Neural progenitor cell (in vitro differentiated cells): ENCODE data around the gene PRKCA. TPM values are rescaled to one million over a fixed set of nuclear protein-coding genes. Genes with fewer than 3 reads are reported as not detected.

Experiments
- DNase-seq: peaks from one replicate; pipeline ENCODE4 v3.0.0-alpha.2; 2016; ENCODE audit warnings: low spot score
- H2AFZ ChIP-seq: fragments of 200-600 bp; sonication (generic); replicated peaks from 2 replicates; pipeline ENCODE4 v1.6.1; 2016; ENCODE audit warnings: antibody characterized with exemption
- H3F3A ChIP-seq: fragments of 200-600 bp; sonication (generic); 2 replicates; pipeline ENCODE4 v1.6.1; 2016; ENCODE audit warnings: antibody characterized with exemption, low read depth
- H3K27ac ChIP-seq: fragments of 200-600 bp; sonication (generic); 2 replicates; pipeline ENCODE4 v1.5.1; 2016; ENCODE audit warnings: mild to moderate bottlenecking
- H3K27me3 ChIP-seq: fragments of 200-600 bp; sonication (generic); 2 replicates; pipeline ENCODE4 v1.6.1; 2016; ENCODE audit warnings: mild to moderate bottlenecking, moderate library complexity
- H3K36me3 ChIP-seq: fragments of 200-600 bp; sonication (generic); 2 replicates; pipeline ENCODE4 v1.5.1; 2016
- H3K4me1 ChIP-seq: fragments of 200-600 bp; sonication (generic); 2 replicates; pipeline ENCODE4 v1.6.1; 2016; ENCODE audit warnings: mixed run types
- H3K4me2 ChIP-seq: fragments of 200-600 bp; sonication (generic); 2 replicates; pipeline ENCODE4 v1.6.1; 2016
- H3K4me3 ChIP-seq: fragments of 200-600 bp; sonication (generic); 2 replicates; pipeline ENCODE4 v1.5.1; 2016
- H3K79me2 ChIP-seq: fragments of 200-600 bp; sonication (generic); 2 replicates; pipeline ENCODE4 v1.6.1; 2016; ENCODE audit warnings: low read depth
- H3K9ac ChIP-seq: fragments of 200-600 bp; sonication (generic); 2 replicates; pipeline ENCODE4 v1.6.1; 2016
- H3K9me3 ChIP-seq: fragments of 200-600 bp; sonication (generic); 2 replicates; pipeline ENCODE4 v1.5.1; 2016; ENCODE audit warnings: low read depth
- H4K20me1 ChIP-seq: fragments of 200-600 bp; sonication (generic); 2 replicates; pipeline ENCODE4 v1.6.1; 2016; ENCODE audit warnings: low read depth
- H3K27ac Mint-ChIP-seq: 3 replicates; pipeline ENCODE4 v1.8.0; 2021; ENCODE audit warnings: mixed read lengths
- H3K27me3 Mint-ChIP-seq: 2 replicates; pipeline ENCODE4 v1.8.0; 2022; ENCODE audit warnings: low read depth, mild to moderate bottlenecking, inconsistent platforms, moderate library complexity, mixed read lengths; ENCODE audit not compliant: insufficient read depth
- H3K36me3 Mint-ChIP-seq: 3 replicates; pipeline ENCODE4 v1.8.0; 2021; ENCODE audit warnings: mixed read lengths
- H3K4me1 Mint-ChIP-seq: 3 replicates; pipeline ENCODE4 v1.8.0; 2021; ENCODE audit warnings: mixed read lengths
- H3K4me3 Mint-ChIP-seq: 3 replicates; pipeline ENCODE4 v1.8.0; 2021; ENCODE audit warnings: mild to moderate bottlenecking, moderate library complexity, mixed read lengths
- H3K9me3 Mint-ChIP-seq: 3 replicates; pipeline ENCODE4 v1.8.0; 2020; ENCODE audit warnings: mixed read lengths
- CTCF ChIP-seq: fragments of 200-600 bp; sonication (generic); IDR thresholded peaks from 2 replicates; pipeline ENCODE4 v1.5.1; 2017; ENCODE audit warnings: antibody characterized with exemption, mild to moderate bottlenecking
- EZH2 ChIP-seq: fragments of 200-600 bp; sonication (generic); IDR thresholded peaks from 2 replicates; pipeline ENCODE4 v1.6.1; 2017; ENCODE audit warnings: antibody characterized with exemption, mild to moderate bottlenecking, moderate library complexity
- EZH2phosphoT487 ChIP-seq: fragments of 200-600 bp; sonication (generic); IDR thresholded peaks from 2 replicates; pipeline ENCODE4 v1.6.1; 2017; ENCODE audit warnings: antibody characterized with exemption
- total RNA-seq: library from RNA; depleted of rRNA; stranded (reverse); fragments of >200 nt; gene quantifications from 2 replicates; pipeline ENCODE4 v1.2.3, GENCODE V29; 2015; ENCODE audit warnings: low replicate concordance

Gene PRKCA
- total RNA-seq, 1 donor from 2014 or later, result 2.1 TPM

GRCh38 chr17:66446419-66446818 lies 144.0 kb downstream of the PRKCA start:
- Histone ChIP-seq H3K9me3 (no peaks in the 10 kb centered on the region), H3K4me3 (no peak overlapping the region), H3K9ac (no peak overlapping the region), H4K20me1 (no peaks in the 10 kb centered on the region), H3F3A (no peaks in the 10 kb centered on the region), H3K4me1 (no peaks in the 10 kb centered on the region), H3K27me3 (no peaks in the 10 kb centered on the region), H3K36me3 (no peaks in the 10 kb centered on the region), H3K79me2 (no peaks in the 10 kb centered on the region), H2AFZ (no peak overlapping the region), H3K27ac (no peak overlapping the region), H3K4me2 (no peak overlapping the region)
- peaks cover 2% of the 10 kb centered on the region for H3K9me3 Mint-ChIP-seq
- H3K36me3 Mint-ChIP-seq, result no peaks in the 10 kb centered on the region
- no peak overlapping the region for H3K27ac Mint-ChIP-seq
- TF ChIP-seq CTCF (no peak), EZH2phosphoT487 (no peak)
- no peak overlapping the region for H3K4me3 Mint-ChIP-seq
- no peak for DNase-seq
- H3K4me1 Mint-ChIP-seq, result peaks cover 20% of the 10 kb centered on the region
- peaks cover 7% of the 10 kb centered on the region for H3K27me3 Mint-ChIP-seq

GRCh38 chr17:66447159-66447558 lies 144.7 kb downstream of the PRKCA start:
- Histone ChIP-seq H3K36me3 (no peaks in the 10 kb centered on the region), H3K4me1 (no peaks in the 10 kb centered on the region), H3K4me3 (no peak overlapping the region), H3K4me2 (no peak overlapping the region), H3K27ac (no peak overlapping the region), H2AFZ (no peak overlapping the region), H3F3A (no peaks in the 10 kb centered on the region), H3K9me3 (no peaks in the 10 kb centered on the region), H3K9ac (no peak overlapping the region), H4K20me1 (no peaks in the 10 kb centered on the region), H3K79me2 (no peaks in the 10 kb centered on the region), H3K27me3 (no peaks in the 10 kb centered on the region)
- TF ChIP-seq CTCF (no peak), EZH2 (no peak), EZH2phosphoT487 (no peak)
- Mint-ChIP-seq H3K36me3 (peaks cover 1% of the 10 kb centered on the region), H3K9me3 (peaks cover 3% of the 10 kb centered on the region), H3K4me3 (no peak overlapping the region), H3K27me3 (peaks cover 7% of the 10 kb centered on the region), H3K27ac (no peak overlapping the region), H3K4me1 (peaks cover 24% of the 10 kb centered on the region)
- no peak for DNase-seq

DNA sequence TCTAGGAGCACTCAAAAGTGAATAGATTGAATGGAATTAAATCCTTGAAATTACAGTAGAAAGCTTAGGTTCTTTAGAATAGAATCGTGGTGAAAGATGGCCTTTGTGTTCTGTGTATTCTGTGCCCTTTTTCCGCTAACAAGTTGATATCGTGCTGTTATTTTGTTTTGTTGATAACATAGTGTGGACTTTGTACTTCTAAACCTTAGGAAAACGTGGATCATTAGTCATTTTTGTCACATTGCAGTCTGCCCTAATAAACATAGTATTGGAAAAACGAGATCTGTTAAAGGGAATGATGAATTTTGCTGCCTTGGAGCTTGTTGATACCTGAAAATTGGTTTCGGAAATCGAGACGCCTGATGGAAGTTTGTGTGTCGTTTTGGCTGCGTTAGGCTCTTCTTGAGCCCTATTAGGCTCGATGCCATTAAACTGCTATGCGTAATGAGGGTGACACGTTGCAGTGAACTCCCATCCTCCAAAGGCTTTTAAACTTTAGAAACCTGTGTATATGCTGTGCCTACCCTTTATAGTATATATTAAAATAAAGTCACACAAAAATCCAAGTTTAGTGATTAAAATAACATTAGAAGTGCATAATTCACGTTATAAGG lies 145.7 kb downstream of the PRKCA start:
- H3K4me2 ChIP-seq, result no peak overlapping the region
- no peak overlapping the region for H3K9ac ChIP-seq
- no peaks in the 10 kb centered on the region for H4K20me1 ChIP-seq
- no peak overlapping the region for H2AFZ ChIP-seq
- no peaks in the 10 kb centered on the region for H3K27me3 ChIP-seq
- peaks cover 4% of the 10 kb centered on the region for H3K9me3 Mint-ChIP-seq
- H3K36me3 ChIP-seq, result no peaks in the 10 kb centered on the region
- no peak overlapping the region for H3K4me3 Mint-ChIP-seq
- no peak overlapping the region for H3K27ac Mint-ChIP-seq
- DNase-seq, result no peak
- H3K9me3 ChIP-seq, result no peaks in the 10 kb centered on the region
- no peaks in the 10 kb centered on the region for H3K4me1 ChIP-seq
- H3K27ac ChIP-seq, result no peak overlapping the region
- H3K36me3 Mint-ChIP-seq, result peaks cover 2% of the 10 kb centered on the region
- peaks cover 26% of the 10 kb centered on the region for H3K4me1 Mint-ChIP-seq
- peaks cover 6% of the 10 kb centered on the region for H3K27me3 Mint-ChIP-seq
- TF ChIP-seq CTCF (no peak), EZH2phosphoT487 (no peak), EZH2 (no peak)
- no peaks in the 10 kb centered on the region for H3K79me2 ChIP-seq
- no peaks in the 10 kb centered on the region for H3F3A ChIP-seq
- no peak overlapping the region for H3K4me3 ChIP-seq
